SK-N-MC (cell line): Measurements from ENCODE around the gene R3HDML.

ENCODE experiments used
- DNase-seq: peaks from one replicate; pipeline ENCODE4 v3.0.0-alpha.2; 2011; ENCODE audit warnings: low read depth, low spot score
- H3K27ac ChIP-seq: fragments of 200-600 bp; sonication (generic); 2 replicates; pipeline ENCODE4 v1.5.1; 2016; ENCODE audit warnings: mixed run types
- H3K36me3 ChIP-seq: fragments of 200-600 bp; sonication (generic); 2 replicates; pipeline ENCODE4 v1.6.1; 2017; ENCODE audit warnings: antibody characterized with exemption, low read length, mixed read lengths; ENCODE audit not compliant: insufficient read depth
- H3K4me3 ChIP-seq: fragments of 200-600 bp; sonication (generic); 2 replicates; pipeline ENCODE4 v1.5.1; 2016
- H3K9ac ChIP-seq: fragments of 200-600 bp; sonication (generic); 2 replicates; pipeline ENCODE4 v1.8.0; 2017; ENCODE audit warnings: mixed run types, mixed read lengths; ENCODE audit not compliant: insufficient read length
- H3K9me3 ChIP-seq: fragments of 200-600 bp; sonication (generic); 2 replicates; pipeline ENCODE4 v1.6.1; 2017; ENCODE audit warnings: low read depth, mild to moderate bottlenecking, antibody characterized with exemption, low read length, moderate library complexity, mixed read lengths
- EZH2 ChIP-seq: fragments of 200-600 bp; sonication (generic); IDR thresholded peaks from one replicate; pipeline ENCODE4 v1.6.1; 2017; ENCODE audit warnings: antibody characterized with exemption
- FOXP2 ChIP-seq: optimal IDR thresholded peaks from 2 replicates; pipeline ENCODE3; 2011; ENCODE audit warnings: mild to moderate bottlenecking, moderate library complexity; ENCODE audit not compliant: insufficient read depth; ENCODE audit errors: extremely low read length, control extremely low read depth
- POLR2AphosphoS5 ChIP-seq: IDR thresholded peaks from 2 replicates; pipeline ENCODE4 v1.6.1; 2012; ENCODE audit warnings: mild to moderate bottlenecking, low read depth, low read length, borderline replicate concordance

Gene R3HDML

DNA sequence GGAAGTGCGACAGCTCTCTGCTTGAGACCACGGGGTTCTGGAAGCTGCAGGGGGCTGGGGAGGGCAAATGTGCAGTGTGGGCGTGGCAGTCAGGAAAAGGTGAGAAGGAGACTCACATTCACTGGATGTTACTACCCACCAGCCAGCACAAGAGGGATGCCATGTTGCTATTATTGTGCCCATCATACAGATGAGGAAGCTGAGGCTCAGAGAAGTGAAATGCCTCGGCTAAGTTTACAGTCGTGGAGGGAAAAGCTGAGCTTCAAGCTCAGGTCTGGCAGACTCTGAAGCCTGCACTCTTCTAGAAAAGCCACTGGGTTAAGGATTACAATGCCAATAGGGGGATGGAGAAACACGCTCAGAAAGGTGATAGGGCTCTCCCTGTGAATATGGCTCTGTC, 53.0 kb downstream of the R3HDML start:
- Histone ChIP-seq H3K9me3 (no peaks in the 10 kb centered on the region), H3K27ac (no peak overlapping the region)
- no peak for TF ChIP-seq FOXP2
- no peak for TF ChIP-seq POLR2AphosphoS5
- no peak for TF ChIP-seq EZH2

DNA sequence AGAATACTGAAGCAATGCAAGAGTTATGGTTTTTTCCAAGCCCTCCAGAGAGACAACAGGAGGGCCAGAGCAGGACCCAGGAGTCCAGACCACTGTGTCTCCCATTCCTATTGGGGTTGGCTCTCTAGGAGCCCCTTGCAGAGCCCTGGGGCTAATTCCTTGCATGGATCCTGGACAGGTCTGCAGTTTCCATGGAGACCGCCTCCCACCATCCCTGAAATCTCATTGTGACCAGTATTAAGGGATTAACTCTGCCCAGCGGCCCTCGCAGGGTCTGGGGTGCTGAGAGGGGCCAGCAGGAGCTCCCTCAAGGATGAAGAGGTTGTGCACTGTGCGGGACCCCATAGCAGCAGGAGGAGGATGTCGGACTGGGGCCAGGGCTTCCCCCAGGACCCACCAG, 53.4 kb downstream of the R3HDML start:
- no peaks in the 10 kb centered on the region for H3K36me3 ChIP-seq
- H3K4me3 ChIP-seq = no peak overlapping the region
- no peaks in the 10 kb centered on the region for H3K9me3 ChIP-seq
- no peak overlapping the region for H3K9ac ChIP-seq
- H3K27ac ChIP-seq = no peak overlapping the region
- TF ChIP-seq EZH2 (no peak), POLR2AphosphoS5 (no peak), FOXP2 (no peak)
- DNase-seq = no peak

More for the DNA sequence above, 53.0 kb downstream of the R3HDML start:
- H3K36me3 ChIP-seq = no peaks in the 10 kb centered on the region
- DNase-seq = no peak
- H3K4me3 ChIP-seq = no peak overlapping the region
- no peak overlapping the region for H3K9ac ChIP-seq

DNA sequence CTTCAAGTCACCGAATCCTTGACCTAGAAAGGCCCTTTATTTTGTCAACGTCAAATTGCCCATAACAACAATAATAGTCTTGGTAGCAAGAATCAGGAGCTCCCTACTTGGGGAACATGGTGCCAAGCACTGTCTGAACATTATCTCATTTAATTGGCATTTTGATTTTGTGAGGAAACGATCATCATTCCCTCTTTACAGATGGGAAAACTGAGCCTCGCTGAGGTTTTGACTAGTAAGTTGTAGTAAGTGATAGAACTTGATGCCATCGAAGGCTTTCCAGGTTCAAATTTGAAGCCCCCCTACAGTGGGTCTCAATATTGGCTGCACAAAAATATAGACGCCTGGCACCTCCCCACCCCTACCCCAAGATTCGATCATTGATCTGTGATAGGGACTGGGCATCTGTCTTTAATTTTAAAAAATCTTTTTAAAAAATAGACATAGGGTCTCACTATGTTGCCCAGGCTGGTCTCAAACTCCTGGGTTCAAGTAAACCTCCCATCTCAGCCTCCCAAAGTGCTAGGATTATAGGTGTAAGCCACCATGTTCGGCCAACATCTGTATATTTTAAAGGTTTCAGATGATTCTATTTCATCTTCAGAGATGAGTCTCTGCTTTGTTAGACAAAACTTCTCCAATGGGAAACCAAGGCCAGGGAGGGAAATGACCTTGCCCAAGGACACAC, 55.4 kb downstream of the R3HDML start:
- Histone ChIP-seq H3K9me3 (no peaks in the 10 kb centered on the region), H3K27ac (no peak overlapping the region), H3K9ac (no peak overlapping the region), H3K4me3 (no peak overlapping the region), H3K36me3 (no peaks in the 10 kb centered on the region)
- no peak for TF ChIP-seq EZH2
- no peak for TF ChIP-seq POLR2AphosphoS5
- no peak for TF ChIP-seq FOXP2
- no peak for DNase-seq

DNA sequence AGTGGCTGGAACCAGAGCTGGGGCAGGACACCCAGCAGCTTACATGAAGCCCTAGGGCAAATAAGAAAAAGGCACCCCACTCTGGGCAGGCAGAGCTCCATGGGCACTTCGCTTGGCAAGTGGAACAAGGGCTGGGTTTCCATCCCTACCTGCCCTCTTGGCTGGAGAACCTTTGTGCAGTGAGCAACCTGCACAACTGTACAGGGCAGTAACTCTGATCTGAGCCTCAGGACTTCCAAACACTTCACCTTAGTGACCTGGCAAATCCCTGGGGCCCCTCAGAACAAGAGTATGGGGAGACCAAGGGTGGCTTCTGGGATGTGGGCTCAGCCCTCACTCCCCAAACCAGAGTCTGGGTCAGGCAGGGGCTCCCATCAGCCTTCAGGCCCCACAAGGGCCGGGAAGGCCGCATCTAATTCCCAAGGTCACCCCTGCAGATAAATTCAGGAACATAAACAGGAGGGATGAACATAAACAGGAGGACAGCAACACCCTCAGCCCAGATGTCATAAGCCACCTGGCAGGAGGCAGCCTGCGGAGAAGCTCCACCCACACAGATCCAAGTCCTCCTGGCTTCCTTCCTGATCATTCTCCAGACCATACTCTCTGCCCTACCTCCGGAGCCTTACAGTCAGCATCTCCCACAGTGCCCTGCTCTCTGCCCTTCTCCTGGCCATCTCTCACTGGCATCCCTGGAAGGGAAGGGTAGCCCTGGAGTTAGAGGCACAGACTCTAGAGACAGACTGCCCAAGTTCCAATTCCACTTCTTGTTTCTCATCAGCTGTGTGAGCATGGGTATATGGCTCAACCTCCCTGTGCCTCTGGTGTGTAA, 56.1 kb downstream of the R3HDML start:
- TF ChIP-seq POLR2AphosphoS5 = no peak
- no peak overlapping the region for H3K27ac ChIP-seq
- no peak overlapping the region for H3K4me3 ChIP-seq
- no peak for DNase-seq
- no peaks in the 10 kb centered on the region for H3K36me3 ChIP-seq
- H3K9me3 ChIP-seq = no peaks in the 10 kb centered on the region
- no peak overlapping the region for H3K9ac ChIP-seq

DNA sequence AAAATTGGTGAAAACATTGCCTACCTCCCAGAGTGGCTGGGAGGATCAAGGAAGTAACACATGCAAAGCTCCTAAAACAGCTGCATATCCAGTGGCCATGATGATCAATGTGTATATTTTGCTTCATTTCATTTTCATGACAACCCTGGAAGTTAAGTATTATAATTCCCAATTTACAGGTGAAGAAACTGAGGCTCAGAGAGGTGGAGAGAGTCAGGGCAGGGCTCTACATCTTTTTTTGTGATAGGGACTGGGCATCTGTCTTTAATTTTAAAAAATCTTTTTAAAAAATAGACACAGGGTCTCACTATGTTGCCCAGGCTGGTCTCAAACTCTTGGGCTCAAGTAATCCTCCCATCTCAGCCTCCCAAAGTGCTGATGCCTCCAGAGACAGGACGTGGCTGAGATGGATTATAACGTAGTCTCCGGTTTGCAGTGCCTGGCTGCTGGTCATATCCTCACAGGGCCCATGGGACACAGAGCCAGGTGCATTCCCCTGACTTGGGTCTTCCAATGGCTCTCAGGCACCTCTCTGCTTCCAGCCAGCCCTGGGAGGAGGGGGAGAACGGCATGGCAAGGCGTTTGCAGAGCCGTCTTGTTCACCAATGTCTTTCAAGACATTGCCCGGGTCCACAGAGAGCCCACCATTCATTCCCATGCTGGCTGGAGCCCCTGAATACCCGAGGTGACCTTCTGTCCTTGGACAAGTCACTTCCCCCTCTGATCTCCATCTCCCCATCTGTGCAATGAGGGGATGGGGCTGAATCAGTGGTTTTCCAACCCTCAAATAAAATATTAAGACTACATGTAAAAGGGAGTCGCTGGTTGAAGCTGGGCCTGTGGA, 57.0 kb downstream of the R3HDML start:
- Histone ChIP-seq H3K9ac (no peak overlapping the region), H3K36me3 (no peaks in the 10 kb centered on the region), H3K9me3 (no peaks in the 10 kb centered on the region), H3K4me3 (no peak overlapping the region), H3K27ac (no peak overlapping the region)
- no peak for DNase-seq
- no peak for TF ChIP-seq POLR2AphosphoS5
- no peak for TF ChIP-seq EZH2

DNA sequence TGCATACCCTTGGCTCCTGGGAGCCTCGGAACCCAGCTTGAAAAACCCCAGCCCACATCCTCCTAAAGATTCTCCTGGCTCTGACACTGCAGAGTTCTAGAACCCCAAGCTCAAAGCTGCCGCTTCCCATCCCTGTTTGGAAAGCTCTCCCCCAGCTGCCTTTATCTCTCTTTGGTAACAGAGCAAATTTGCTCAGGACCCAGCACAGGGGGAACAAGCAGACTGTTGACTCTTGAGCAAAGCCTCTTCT, 57.5 kb downstream of the R3HDML start:
- no peak for TF ChIP-seq FOXP2
- TF ChIP-seq EZH2 = no peak
- no peak for TF ChIP-seq POLR2AphosphoS5
- Histone ChIP-seq H3K36me3 (no peaks in the 10 kb centered on the region), H3K9me3 (no peaks in the 10 kb centered on the region), H3K9ac (no peak overlapping the region), H3K4me3 (no peak overlapping the region), H3K27ac (no peak overlapping the region)
- DNase-seq = no peak

DNA sequence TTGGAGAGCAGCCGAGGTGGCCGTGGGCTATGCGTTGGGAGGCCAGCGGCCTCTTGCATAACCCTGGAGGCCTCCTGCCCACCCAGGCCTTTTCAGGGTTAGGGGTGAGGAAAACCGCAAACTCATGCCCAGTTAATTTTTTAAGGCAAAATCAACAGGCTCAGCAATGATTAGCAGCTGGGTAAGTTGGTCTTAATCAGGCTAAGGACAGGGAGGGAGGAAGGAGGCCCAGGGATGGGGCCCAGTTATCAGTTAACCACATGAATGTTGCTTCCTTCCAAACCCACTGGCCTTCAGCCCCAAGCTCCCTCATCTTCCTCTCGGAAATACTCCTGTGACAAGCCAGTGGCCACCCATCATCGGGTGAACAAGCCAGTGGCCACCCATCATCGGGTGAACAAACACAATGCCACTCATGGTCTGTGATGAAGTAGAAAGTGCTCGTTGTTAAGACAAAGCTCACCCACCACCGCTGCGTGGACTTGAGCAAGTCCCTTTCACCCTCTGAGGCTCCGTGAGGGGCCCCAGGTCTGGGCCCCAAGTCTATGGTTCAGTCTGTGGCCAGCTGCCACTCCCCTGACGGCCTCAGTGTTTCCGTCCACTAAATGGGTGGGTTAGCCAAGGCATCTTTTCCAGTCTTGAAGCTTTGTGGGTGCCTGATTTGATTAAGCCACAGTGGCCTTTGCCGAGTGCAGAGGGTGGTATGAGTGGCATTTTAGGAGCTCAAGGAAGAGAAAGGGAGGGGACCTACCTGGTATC, 58.0 kb downstream of the R3HDML start:
- Histone ChIP-seq H3K4me3 (no peak overlapping the region), H3K27ac (no peak overlapping the region), H3K36me3 (no peaks in the 10 kb centered on the region), H3K9me3 (no peaks in the 10 kb centered on the region), H3K9ac (no peak overlapping the region)
- no peak for DNase-seq
- TF ChIP-seq FOXP2 (no peak), POLR2AphosphoS5 (no peak), EZH2 (no peak)
